ENCODE data around the gene CMPK1.

CMPK1 gene

DNA sequence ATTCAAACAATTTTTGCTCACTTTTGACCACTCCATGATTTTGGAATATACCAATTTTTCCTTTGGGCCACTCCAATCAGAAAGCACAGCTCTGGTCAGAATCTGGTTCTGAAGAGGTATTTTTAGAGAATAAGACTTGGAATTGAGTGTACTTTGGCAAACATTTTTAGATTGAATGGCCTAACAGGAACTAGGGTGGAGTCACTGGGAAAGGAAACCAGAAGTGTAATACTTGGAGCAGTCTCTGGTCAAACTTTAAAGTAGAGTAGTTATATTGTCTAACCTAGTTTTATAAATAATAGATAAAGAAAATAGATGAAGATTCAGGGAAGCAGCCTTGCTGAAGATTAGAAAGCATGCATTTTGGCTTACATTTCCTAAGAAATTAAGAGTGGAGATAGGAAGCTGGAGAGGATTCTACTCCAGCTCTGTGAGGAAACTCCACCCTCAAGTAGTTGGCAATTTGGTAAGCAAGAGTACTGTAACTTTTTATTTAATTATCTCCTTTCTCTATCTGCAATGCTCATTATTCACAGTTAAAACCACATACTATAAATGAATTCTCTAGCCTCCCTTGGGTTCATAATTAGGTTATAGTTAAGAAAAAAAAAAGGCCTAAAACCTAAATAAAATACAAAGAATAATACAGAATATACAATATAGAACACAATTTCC is 35.4 kb upstream of the CMPK1 start:
- TF ChIP-seq, protein P1, sequence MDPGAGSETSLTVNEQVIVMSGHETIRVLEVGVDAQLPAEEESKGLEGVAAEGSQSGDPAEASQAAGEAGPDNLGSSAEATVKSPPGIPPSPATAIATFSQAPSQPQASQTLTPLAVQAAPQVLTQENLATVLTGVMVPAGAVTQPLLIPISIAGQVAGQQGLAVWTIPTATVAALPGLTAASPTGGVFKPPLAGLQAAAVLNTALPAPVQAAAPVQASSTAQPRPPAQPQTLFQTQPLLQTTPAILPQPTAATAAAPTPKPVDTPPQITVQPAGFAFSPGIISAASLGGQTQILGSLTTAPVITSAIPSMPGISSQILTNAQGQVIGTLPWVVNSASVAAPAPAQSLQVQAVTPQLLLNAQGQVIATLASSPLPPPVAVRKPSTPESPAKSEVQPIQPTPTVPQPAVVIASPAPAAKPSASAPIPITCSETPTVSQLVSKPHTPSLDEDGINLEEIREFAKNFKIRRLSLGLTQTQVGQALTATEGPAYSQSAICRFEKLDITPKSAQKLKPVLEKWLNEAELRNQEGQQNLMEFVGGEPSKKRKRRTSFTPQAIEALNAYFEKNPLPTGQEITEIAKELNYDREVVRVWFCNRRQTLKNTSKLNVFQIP (CRISPR knock-in tag; IDR thresholded peaks at IDR 0.05; ENCODE audit: borderline replicate concordance, low read depth): no peak
- no peak for TF ChIP-seq ISL1 (CRISPR knock-in tag; IDR thresholded peaks at IDR 0.05)
- no peak for TF ChIP-seq ZNF8 (CRISPR knock-in tag; IDR thresholded peaks at IDR 0.05)
- no peak for TF ChIP-seq ZFP30 (CRISPR knock-in tag; IDR thresholded peaks at IDR 0.05)
- no peak for TF ChIP-seq RARB (CRISPR knock-in tag; IDR thresholded peaks at IDR 0.05)
- TF ChIP-seq OSR1 (CRISPR knock-in tag; IDR thresholded peaks at IDR 0.05): no peak
- TF ChIP-seq, protein P2, sequence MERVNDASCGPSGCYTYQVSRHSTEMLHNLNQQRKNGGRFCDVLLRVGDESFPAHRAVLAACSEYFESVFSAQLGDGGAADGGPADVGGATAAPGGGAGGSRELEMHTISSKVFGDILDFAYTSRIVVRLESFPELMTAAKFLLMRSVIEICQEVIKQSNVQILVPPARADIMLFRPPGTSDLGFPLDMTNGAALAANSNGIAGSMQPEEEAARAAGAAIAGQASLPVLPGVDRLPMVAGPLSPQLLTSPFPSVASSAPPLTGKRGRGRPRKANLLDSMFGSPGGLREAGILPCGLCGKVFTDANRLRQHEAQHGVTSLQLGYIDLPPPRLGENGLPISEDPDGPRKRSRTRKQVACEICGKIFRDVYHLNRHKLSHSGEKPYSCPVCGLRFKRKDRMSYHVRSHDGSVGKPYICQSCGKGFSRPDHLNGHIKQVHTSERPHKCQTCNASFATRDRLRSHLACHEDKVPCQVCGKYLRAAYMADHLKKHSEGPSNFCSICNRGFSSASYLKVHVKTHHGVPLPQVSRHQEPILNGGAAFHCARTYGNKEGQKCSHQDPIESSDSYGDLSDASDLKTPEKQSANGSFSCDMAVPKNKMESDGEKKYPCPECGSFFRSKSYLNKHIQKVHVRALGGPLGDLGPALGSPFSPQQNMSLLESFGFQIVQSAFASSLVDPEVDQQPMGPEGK (CRISPR knock-in tag; IDR thresholded peaks at IDR 0.05; ENCODE audit: borderline replicate concordance): no peak
- TF ChIP-seq CSDC2 (CRISPR knock-in tag; IDR thresholded peaks at IDR 0.05): no peak
- no peak for TF ChIP-seq TCF4 (CRISPR knock-in tag; IDR thresholded peaks at IDR 0.05; ENCODE audit: borderline replicate concordance)
- TF ChIP-seq ESRRG (CRISPR knock-in tag; IDR thresholded peaks at IDR 0.05): no peak
- TF ChIP-seq SNAI2 (CRISPR knock-in tag; IDR thresholded peaks at IDR 0.05): no peak
- ATAC-seq: no peak

DNA sequence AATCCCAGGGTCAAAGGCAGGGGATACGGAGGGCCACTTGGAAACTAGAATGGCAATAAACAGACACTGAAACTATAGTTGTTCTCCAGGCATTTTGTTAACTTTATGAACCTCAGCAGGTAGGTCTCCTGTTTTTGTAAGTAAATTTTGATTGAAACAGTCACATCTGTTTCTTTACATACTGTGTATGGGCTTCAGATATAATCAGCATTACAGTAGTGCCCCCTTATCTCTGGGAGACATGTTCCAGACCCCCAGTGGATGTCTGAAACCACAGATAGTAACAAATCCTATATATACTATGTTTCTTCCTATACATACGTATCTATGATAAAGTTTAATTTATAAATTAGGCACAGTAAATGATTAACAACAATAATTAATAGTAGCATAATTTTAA is 31.1 kb upstream of the CMPK1 start:
- no peak for ATAC-seq
- TF ChIP-seq CSDC2 (CRISPR knock-in tag; IDR thresholded peaks at IDR 0.05): no peak
- TF ChIP-seq, protein P3, sequence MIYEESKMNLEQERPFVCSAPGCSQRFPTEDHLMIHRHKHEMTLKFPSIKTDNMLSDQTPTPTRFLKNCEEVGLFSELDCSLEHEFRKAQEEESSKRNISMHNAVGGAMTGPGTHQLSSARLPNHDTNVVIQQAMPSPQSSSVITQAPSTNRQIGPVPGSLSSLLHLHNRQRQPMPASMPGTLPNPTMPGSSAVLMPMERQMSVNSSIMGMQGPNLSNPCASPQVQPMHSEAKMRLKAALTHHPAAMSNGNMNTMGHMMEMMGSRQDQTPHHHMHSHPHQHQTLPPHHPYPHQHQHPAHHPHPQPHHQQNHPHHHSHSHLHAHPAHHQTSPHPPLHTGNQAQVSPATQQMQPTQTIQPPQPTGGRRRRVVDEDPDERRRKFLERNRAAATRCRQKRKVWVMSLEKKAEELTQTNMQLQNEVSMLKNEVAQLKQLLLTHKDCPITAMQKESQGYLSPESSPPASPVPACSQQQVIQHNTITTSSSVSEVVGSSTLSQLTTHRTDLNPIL (CRISPR knock-in tag; IDR thresholded peaks at IDR 0.05; ENCODE audit: low read depth): no peak
- TF ChIP-seq TCF4 (CRISPR knock-in tag; IDR thresholded peaks at IDR 0.05; ENCODE audit: borderline replicate concordance): peak; percentile 20; the same call in 1 of the 2 replicates

DNA sequence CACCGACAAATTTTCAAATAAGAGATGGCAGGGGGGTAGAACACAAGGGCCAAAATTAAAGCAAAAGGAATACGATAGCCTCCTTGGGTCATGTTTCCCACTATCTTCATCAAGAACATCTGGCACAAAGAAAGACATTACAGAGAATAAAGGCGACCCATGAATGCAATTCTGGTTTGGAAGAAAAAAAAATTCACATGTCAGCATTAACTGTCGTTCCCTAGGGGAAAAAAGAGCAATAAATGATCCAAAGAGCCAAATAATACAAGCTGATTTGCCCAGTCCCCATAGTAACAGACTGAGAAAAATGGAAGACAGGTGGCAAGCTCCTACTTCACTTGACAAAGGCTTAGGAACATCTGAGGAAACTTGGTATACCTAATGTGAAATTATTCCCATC is 24.2 kb upstream of the CMPK1 start:
- ATAC-seq: no peak
- TF ChIP-seq, protein P4, sequence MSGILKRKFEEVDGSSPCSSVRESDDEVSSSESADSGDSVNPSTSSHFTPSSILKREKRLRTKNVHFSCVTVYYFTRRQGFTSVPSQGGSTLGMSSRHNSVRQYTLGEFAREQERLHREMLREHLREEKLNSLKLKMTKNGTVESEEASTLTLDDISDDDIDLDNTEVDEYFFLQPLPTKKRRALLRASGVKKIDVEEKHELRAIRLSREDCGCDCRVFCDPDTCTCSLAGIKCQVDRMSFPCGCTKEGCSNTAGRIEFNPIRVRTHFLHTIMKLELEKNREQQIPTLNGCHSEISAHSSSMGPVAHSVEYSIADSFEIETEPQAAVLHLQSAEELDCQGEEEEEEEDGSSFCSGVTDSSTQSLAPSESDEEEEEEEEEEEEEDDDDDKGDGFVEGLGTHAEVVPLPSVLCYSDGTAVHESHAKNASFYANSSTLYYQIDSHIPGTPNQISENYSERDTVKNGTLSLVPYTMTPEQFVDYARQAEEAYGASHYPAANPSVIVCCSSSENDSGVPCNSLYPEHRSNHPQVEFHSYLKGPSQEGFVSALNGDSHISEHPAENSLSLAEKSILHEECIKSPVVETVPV (CRISPR knock-in tag; IDR thresholded peaks at IDR 0.05): no peak
- no peak for TF ChIP-seq BACH2 (CRISPR knock-in tag; IDR thresholded peaks at IDR 0.05; ENCODE audit: borderline replicate concordance)
- TF ChIP-seq, protein P1 (CRISPR knock-in tag; IDR thresholded peaks at IDR 0.05; ENCODE audit: borderline replicate concordance, low read depth): no peak
- TF ChIP-seq TCF4 (CRISPR knock-in tag; IDR thresholded peaks at IDR 0.05; ENCODE audit: borderline replicate concordance): no peak
- TF ChIP-seq ZFP3 (CRISPR knock-in tag; IDR thresholded peaks at IDR 0.05): no peak
- TF ChIP-seq OSR1 (CRISPR knock-in tag; IDR thresholded peaks at IDR 0.05): no peak
- TF ChIP-seq TOX (CRISPR knock-in tag; IDR thresholded peaks at IDR 0.05; ENCODE audit: borderline replicate concordance): no peak
- TF ChIP-seq, protein P3 (CRISPR knock-in tag; IDR thresholded peaks at IDR 0.05; ENCODE audit: low read depth): no peak

DNA sequence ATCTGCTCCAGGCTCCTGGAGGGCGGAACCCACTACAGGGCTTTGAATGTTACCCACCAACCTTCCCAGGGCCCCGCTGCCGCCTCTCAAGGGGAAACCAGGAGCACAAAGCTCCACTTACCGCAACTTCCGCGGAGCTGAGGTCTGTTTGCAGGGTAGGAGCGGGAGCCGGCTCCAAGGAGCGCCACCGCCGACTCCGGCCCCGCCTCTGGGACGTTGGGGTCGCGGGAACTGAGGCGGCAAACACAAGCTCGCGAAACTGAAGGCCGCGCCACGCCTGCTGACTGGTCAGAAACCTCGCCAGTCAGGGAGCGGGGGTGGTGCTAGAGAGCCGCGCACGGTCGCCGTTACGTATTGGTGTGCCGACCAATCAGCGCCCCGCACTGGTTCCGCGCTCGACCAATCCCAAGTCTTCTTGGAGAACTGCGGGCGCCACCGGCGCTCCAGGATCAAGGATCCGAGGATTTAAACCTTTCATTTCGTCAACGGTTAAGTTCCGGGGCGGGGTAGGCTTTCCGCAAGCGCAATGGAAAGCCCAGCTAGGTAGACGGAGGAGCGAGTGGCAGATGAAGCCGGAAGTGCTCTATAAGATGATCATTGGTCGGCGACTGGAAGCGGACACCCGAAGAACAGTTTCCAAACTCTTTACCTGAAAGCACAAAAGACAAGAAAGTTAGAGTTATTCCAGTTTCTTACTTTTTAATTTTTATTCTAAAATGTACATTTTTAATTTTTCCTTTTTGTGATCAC is 19.5 kb upstream of the CMPK1 start, which contains the start of gene STIL:
Gene STIL (minus strand): TSS at position 233 of the 750 bp plus-strand sequence. CDS start 3,828 bp downstream, outside the sequence.
- ATAC-seq: peak; percentile 98
- TF ChIP-seq RARB (CRISPR knock-in tag; IDR thresholded peaks at IDR 0.05) (no peak), ARNTL (CRISPR knock-in tag; IDR thresholded peaks at IDR 0.05; ENCODE audit: borderline replicate concordance, low read depth) (no peak), CSDC2 (CRISPR knock-in tag; IDR thresholded peaks at IDR 0.05) (no peak), TCF4 (CRISPR knock-in tag; IDR thresholded peaks at IDR 0.05; ENCODE audit: borderline replicate concordance) (no peak)
- TF ChIP-seq, protein P5, sequence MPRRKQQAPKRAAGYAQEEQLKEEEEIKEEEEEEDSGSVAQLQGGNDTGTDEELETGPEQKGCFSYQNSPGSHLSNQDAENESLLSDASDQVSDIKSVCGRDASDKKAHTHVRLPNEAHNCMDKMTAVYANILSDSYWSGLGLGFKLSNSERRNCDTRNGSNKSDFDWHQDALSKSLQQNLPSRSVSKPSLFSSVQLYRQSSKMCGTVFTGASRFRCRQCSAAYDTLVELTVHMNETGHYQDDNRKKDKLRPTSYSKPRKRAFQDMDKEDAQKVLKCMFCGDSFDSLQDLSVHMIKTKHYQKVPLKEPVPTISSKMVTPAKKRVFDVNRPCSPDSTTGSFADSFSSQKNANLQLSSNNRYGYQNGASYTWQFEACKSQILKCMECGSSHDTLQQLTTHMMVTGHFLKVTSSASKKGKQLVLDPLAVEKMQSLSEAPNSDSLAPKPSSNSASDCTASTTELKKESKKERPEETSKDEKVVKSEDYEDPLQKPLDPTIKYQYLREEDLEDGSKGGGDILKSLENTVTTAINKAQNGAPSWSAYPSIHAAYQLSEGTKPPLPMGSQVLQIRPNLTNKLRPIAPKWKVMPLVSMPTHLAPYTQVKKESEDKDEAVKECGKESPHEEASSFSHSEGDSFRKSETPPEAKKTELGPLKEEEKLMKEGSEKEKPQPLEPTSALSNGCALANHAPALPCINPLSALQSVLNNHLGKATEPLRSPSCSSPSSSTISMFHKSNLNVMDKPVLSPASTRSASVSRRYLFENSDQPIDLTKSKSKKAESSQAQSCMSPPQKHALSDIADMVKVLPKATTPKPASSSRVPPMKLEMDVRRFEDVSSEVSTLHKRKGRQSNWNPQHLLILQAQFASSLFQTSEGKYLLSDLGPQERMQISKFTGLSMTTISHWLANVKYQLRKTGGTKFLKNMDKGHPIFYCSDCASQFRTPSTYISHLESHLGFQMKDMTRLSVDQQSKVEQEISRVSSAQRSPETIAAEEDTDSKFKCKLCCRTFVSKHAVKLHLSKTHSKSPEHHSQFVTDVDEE (CRISPR knock-in tag; IDR thresholded peaks at IDR 0.05): no peak
- TF ChIP-seq, protein P1 (CRISPR knock-in tag; IDR thresholded peaks at IDR 0.05; ENCODE audit: borderline replicate concordance, low read depth): no peak
